ENCODE results near the gene ARSI. TPM values are rescaled to one million over a fixed set of nuclear protein-coding genes. Genes with fewer than 3 reads are reported as not detected.
A peak's percentile ranks its signal among the peaks of the same experiment; 100 is the strongest.

Gene ARSI
- total RNA-seq, 6 donors from 2014 or later = 0.78 to 6.3 (median 2.8) TPM

GRCh38 chr5:150306775-150307174 is 4.1 kb upstream of the ARSI start:
- Histone ChIP-seq H3K4me3 (no peak overlapping the region), H3K4me1 (peaks cover 7 to 17% (median 10%) of the 10 kb centered on the region in 4 donors), H3K36me3 (no peaks in the 10 kb centered on the region), H3K9me3 (no peaks in the 10 kb centered on the region), H3K27ac (no peak overlapping the region), H3K27me3 (peaks cover 0 to 14% (median 6%) of the 10 kb centered on the region in 4 donors)
- no peak for TF ChIP-seq POLR2A (IDR thresholded peaks at IDR 0.05)
- TF ChIP-seq POLR2AphosphoS5 (IDR thresholded peaks at IDR 0.05) = no peak
- no peak for TF ChIP-seq EP300 (IDR thresholded peaks at IDR 0.05)
- TF ChIP-seq CTCF (IDR thresholded peaks at IDR 0.05) = no peak
- WGBS, 2 donors = 82 to 83% methylated on average over 4 of the region's 4 CpGs
- ATAC-seq (ENCODE audit: low FRiP score in 2 of 2) (no peak), DNase-seq (no peak)

GRCh38 chr5:150305557-150305956 is 2.9 kb upstream of the ARSI start:
- Histone ChIP-seq H3K4me3 (no peak overlapping the region), H3K36me3 (no peaks in the 10 kb centered on the region), H3K9me3 (no peaks in the 10 kb centered on the region), H3K27ac (peak overlapping the region in 2 of 4 donors; percentile 58 to 71), H3K4me1 (peaks cover 7 to 17% (median 10%) of the 10 kb centered on the region in 4 donors), H3K27me3 (peaks cover 0 to 14% (median 8%) of the 10 kb centered on the region in 4 donors)
- ATAC-seq (ENCODE audit: low FRiP score in 2 of 2) (no peak), DNase-seq (no peak)
- TF ChIP-seq CTCF (IDR thresholded peaks at IDR 0.05) (no peak), POLR2AphosphoS5 (IDR thresholded peaks at IDR 0.05) (no peak), EP300 (IDR thresholded peaks at IDR 0.05) (no peak), POLR2A (IDR thresholded peaks at IDR 0.05) (no peak)
- 7 to 19% methylated on average over 1 of the region's 1 CpG for WGBS, 2 donors

GRCh38 chr5:150305095-150305494 is 2.4 kb upstream of the ARSI start:
- Histone ChIP-seq H3K36me3 (no peaks in the 10 kb centered on the region), H3K27me3 (peaks cover 0 to 14% (median 8%) of the 10 kb centered on the region in 4 donors), H3K4me3 (no peak overlapping the region), H3K27ac (peak overlapping the region in 3 of 4 donors; percentile 58 to 71 (median 67)), H3K9me3 (no peaks in the 10 kb centered on the region), H3K4me1 (peaks cover 7 to 17% (median 10%) of the 10 kb centered on the region in 4 donors)
- no peak for DNase-seq
- TF ChIP-seq EP300 (IDR thresholded peaks at IDR 0.05) (no peak), POLR2A (IDR thresholded peaks at IDR 0.05) (no peak), CTCF (IDR thresholded peaks at IDR 0.05) (no peak), POLR2AphosphoS5 (IDR thresholded peaks at IDR 0.05) (no peak)
- WGBS, 2 donors = 52 to 76% methylated on average over 2 of the region's 2 CpGs
- no peak for ATAC-seq (ENCODE audit: low FRiP score in 2 of 2)

- H3K4me3 ChIP-seq = no peak overlapping the region
- no peak for ATAC-seq (ENCODE audit: low FRiP score in 2 of 2)
- 76% methylated on average over 4 of the region's 4 CpGs for WGBS, 2 donors
- peaks cover 7 to 17% (median 10%) of the 10 kb centered on the region in 4 donors for H3K4me1 ChIP-seq
- no peaks in the 10 kb centered on the region for H3K9me3 ChIP-seq
- DNase-seq = no peak
- peak overlapping the region; percentile 6 to 71 (median 62) for H3K27ac ChIP-seq
- peaks cover 0 to 14% (median 8%) of the 10 kb centered on the region in 4 donors for H3K27me3 ChIP-seq
- TF ChIP-seq EP300 (IDR thresholded peaks at IDR 0.05) (no peak), POLR2AphosphoS5 (IDR thresholded peaks at IDR 0.05) (no peak), CTCF (IDR thresholded peaks at IDR 0.05) (no peak), POLR2A (IDR thresholded peaks at IDR 0.05) (no peak)
- H3K36me3 ChIP-seq = no peaks in the 10 kb centered on the region
Measured at GRCh38 chr5:150304481-150305081, 1.9 kb upstream of the ARSI start.

Data from upper lobe of left lung (tissue), 6 donors.